IPS-18c (cell line): ENCODE results near the gene CFAP74.
A peak's percentile ranks its signal among the peaks of the same experiment; 100 is the strongest.

Source experiments
- H3K4me3 ChIP-seq: 2 replicates; pipeline ENCODE4 v1.7.0; 2013; ENCODE audit warnings: low read depth, mild to moderate bottlenecking, low read length, moderate library complexity; ENCODE audit not compliant: insufficient read depth
- H3K9me3 ChIP-seq: one replicate; pipeline ENCODE4 v1.6.1; 2013; ENCODE audit warnings: mild to moderate bottlenecking, low read length, moderate library complexity; ENCODE audit not compliant: control insufficient read depth, insufficient read depth

Gene CFAP74

DNA sequence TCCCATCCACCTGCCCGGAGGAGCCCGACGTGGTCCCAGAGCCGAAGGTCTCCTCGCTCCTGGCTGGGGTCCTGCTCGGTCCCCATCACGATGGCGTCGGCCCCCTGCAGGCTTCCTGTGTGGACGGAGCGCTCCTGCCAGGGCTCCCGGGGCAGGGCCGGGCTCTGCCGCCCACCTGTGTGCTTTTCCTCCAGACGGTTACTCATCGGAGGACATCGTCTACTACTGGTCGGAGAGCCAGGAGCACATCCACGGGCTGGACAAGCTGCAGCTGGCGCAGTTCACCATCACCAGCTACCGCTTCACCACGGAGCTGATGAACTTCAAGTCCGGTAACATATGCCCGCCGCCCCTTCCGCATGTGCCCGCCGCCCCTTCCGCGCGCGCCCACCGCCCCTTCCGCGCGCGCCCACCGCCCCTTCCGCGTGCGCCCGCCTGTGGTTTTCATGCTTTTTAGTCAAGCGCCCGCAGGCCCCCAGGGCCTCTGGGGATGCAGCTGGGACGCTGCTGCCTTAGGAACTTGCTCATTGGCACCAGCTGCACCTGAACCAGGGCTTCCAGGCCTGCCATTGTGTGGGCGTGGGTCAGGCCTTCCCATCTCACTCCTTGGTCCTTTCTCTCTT lies 24.5 kb upstream of the CFAP74 start:
- Histone ChIP-seq H3K4me3 (no peak overlapping the region), H3K9me3 (no peaks in the 10 kb centered on the region)

DNA sequence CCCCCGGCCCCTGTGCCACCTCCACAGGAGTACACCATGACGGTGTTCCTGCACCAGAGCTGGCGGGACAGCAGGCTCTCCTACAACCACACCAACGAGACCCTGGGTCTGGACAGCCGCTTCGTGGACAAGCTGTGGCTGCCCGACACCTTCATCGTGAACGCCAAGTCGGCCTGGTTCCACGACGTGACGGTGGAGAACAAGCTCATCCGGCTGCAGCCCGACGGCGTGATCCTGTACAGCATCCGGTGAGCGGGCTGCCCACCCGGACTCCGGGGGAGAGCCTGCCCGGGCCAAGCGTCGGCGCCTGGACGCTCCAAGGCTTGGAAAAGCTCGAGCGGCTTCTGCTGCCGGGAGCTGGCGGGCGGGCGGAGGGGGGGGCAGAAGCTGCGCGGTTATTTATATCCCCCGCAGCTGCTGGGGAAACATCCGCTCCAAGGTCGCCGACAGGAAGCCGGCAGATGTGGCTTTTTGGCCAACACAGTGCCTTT lies 21.9 kb upstream of the CFAP74 start:
- no peaks in the 10 kb centered on the region for H3K9me3 ChIP-seq
- no peak overlapping the region for H3K4me3 ChIP-seq

DNA sequence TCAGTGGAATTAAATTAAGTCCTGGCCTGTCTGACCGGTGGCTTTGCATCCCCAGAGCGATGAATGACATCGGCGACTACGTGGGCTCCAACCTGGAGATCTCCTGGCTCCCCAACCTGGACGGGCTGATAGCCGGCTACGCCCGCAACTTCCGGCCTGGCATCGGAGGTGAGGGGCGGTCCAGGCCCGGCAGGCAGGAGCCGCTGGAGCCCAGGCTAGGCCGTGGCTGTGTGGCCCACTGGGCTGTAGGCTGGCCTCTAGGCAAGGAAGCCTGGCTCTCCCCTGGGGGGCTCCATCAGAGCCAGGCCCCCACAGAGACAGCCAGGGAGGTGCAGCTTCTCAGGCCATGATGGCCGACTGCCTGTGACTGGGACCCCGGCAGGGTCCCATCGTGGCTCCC lies 21.3 kb upstream of the CFAP74 start:
- Histone ChIP-seq H3K4me3 (no peak overlapping the region), H3K9me3 (peaks cover 1% of the 10 kb centered on the region)

DNA sequence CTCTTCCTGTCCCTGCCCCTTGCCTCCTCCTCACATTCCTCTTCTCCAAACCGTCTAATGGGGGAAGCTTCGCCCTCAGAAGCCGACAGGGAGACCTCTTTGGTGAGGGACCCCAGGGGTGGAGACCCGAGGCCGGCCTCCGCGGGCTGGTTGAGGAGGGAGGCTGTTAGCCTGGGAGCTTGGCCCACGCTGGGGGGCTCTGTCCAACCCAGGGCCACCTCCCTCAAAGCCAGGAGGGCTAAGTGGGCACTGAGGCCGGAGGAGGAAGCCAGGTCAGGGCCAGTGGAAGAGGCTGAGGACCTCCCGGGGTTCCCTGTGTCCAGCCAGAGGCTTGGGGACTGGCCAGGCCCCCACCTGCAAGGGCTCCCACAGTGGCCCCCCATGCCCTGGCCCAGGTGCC lies 20.9 kb upstream of the CFAP74 start:
- peaks cover 2% of the 10 kb centered on the region for H3K9me3 ChIP-seq
- no peak overlapping the region for H3K4me3 ChIP-seq

DNA sequence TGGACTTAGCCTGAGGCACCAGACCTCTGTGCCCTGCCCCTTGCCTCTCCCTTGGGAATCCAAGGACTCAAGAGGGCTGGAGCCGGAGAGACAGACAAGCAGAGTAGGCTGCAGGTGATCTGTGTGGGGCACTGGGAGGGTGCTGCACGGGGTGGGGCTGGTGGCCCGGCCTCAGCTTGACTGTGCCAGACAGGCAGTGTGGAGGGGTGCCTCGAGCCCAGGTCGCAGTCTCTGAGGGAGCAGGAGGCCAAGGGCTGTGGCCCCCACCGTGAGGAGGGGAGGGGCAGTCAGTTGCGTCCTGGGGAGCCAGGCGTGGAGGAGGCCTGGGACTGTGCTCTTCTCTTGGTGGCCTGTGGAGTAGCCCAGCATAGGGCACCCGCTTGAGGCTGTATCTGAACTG lies 19.6 kb upstream of the CFAP74 start:
- H3K9me3 ChIP-seq, result peaks cover 2% of the 10 kb centered on the region
- H3K4me3 ChIP-seq, result no peak overlapping the region

DNA sequence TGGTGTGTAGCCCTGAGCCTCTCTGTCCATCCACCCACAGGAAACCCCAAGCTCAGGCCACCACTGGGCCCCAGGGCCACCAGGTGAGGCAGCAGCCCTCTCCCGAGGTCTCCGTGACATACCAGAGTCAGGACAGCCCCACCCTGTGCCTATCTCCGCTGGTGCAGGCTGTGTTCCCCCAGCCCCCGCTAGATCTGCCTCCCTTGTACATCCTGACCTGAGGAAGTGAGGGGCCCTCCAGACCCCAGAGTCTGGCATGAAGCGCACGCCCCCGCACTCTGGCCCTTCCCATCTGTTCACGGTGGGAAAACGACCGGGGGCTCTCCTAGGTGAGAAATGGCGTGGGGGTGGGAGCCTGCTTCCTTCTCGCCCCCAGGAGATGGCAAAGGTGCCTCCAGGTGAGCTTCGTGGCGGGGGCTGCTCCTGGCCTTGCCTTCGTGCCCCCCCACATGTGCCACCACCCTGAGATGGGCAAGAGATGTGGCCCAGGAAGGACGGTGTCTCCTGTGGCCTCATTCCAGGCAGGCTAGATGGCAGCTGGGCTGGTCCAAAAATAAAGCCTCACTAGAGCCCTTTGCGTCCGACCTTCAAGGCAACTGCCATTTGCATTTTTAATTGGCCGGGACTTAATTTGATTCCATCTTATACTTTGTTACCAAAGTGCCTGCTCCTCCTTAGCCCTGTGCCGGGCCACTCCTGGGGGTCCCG lies 18.6 kb upstream of the CFAP74 start:
- no peak overlapping the region for H3K4me3 ChIP-seq
- peaks cover 2% of the 10 kb centered on the region for H3K9me3 ChIP-seq

DNA sequence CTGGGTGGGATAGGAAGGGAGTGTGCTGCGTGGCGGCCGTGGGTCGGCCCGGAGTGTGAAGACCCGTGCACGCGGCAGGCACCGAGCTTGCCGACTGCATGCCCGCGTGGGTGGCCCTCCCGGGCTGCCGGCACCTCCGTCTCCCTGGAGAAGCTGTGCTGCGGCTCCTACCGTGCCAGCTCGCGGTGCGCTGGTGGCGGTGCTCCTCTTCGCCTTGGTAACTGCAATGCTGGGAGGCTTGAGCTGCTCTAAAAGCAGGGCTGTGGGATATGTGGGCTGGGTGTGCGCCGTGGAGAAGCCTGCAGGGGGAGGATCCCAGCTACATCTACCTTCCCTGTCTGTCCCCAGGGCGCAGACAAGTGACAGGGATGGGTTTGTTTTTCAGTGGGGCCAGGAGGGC lies 18.0 kb upstream of the CFAP74 start:
- Histone ChIP-seq H3K9me3 (peaks cover 4% of the 10 kb centered on the region), H3K4me3 (no peak overlapping the region)

DNA sequence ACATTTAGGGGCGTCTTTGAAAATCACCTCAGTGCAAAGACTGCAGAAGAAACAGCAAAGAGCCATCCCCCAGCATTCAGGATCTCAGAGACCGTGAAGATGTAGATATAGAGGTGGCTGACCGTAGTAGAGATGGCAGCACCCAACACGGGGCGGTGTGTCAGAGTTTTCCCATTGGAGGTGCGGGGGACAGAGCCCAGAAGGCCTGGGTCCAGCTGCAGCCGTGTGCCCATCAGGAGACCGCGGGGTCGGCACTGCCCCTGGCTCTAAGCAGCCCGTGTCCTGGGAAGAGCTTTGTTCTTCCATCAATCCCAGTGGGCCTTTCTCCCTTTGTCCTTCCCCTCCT lies 16.7 kb upstream of the CFAP74 start:
- H3K4me3 ChIP-seq, result no peak overlapping the region
- peaks cover 6% of the 10 kb centered on the region for H3K9me3 ChIP-seq

DNA sequence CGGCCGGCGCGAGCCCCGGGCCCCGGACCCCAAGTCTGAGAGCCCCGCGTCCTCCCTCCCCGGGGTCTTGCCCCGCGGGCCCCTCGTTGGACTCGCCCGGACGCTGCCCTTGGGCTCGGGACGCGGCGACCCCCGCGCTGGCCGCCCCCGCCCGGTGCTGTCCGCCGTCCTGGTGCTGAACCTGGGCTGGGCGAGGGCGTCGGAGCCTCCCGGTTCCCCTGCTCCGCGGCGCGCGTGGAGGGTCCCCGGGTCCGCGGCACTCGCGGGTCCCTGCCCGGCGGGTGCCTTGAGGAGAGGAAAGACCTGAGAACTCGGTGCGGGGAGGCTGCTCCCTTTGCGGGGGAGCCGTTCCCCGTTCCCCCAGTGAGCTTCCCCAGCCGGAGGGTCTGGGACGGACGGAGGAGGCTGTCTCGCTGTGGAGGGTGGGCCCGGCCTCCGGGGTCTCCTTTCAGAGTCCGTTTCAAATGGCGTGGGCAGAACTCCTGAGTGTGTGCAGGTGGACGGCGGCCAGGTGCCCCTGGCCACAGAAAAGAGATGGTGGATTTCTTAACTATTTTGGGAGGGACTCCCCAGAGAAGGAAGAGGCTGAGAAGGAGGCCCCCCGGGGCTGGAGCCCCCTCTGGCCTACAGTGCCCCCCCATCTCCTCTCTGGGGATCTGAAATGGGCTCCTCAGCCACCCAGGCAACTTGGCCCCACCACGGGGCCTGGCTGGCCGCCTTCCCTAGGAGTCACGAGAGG lies 16.2 kb upstream of the CFAP74 start:
- Histone ChIP-seq H3K9me3 (peaks cover 6% of the 10 kb centered on the region), H3K4me3 (peak overlapping the region; percentile 40)

DNA sequence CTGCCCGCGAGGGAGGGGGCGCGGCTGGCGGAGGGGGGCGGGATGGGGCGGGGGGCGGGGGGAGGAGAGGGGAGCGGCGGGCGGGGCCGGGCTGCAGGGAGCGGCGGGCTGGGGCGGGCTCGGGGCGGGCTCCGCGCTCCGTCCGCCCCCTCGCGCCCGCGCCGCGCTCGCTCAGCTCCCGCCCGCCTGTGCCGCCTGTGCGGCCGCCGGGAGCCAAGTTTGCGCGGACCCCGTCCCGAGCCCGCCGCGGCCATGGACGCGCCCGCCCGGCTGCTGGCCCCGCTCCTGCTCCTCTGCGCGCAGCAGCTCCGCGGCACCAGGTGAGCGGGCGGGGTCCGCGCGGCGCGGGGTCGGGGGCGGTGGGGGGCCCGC lies 15.6 kb upstream of the CFAP74 start, which contains the start of gene GABRD:
Gene GABRD (plus strand): TSS at position 174 of the 372 bp plus-strand sequence. CDS start 79 bp downstream, at position 253.
- H3K4me3 ChIP-seq, result peak within 1 kb of the TSS; percentile 40
- H3K9me3 ChIP-seq, result peaks cover 6% of the 10 kb centered on the region

DNA sequence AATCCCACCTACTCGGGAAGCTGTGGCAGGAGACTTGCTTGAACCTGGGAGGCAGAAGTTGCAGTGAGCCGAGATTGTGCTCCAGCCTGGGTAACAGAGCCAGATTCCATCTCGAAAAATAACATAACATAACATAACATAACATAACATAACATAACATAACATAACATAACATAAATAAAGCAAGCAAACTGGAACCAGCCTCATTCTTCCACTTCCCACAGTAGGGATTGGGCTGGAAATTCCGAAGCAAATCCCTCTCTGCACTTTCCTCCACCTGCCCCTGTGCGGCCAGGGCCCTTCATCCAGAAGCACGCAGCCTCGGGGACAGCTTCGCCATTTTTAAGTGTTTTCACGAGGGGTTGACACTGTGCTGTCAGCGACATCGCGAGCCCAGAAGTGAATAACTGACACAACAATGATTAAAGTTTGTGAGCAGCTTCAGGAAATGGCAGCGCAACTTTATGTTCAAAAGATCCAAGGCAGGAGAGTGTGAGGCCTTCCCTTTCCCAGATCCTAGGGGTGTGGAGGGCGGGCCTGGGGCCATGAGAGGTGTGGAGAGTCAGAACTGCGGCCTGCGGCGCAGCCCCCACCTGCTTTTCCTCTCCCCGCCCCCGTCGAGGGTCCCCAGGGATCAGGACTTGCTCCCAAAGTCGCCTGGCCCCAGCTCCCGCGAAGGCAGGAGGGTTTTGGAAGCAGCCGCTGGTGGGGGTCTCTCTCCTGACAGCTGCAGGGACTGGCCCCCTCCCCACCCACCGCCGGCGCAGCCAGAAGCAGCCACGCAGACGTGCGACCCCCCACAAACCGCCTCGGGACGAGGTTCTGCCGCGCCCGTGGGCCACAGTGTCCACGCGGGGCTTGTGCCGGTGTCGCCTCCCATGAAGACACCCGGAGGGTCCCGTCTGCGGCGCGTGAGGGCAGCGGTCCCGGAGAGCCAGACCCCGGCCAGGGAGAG lies 14.9 kb upstream of the CFAP74 start:
- H3K9me3 ChIP-seq, result peaks cover 6% of the 10 kb centered on the region

DNA sequence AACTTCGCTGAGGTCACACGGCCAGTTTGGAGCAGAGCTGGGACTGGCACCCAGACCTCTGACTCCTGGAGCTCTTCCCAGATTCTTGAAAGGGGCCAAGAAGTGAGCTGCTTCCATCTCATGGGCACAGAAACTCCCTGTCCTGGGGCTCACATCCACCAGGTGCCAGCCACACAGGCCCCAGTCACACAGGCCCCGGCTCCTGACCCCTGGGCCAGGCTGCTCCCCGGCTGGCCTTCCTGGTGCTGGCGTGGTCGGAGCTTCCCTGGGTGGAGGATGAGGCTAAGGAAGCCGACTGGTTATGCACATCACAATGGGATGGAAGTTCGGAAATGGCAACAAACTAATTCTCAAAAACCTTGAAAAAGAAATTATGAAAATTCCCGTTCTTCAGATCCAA lies 12.5 kb upstream of the CFAP74 start:
- Histone ChIP-seq H3K9me3 (peaks cover 6% of the 10 kb centered on the region), H3K4me3 (no peak overlapping the region)

More for the DNA sequence above, 14.9 kb upstream of the CFAP74 start:
- peak overlapping the region; percentile 36 for H3K4me3 ChIP-seq

DNA sequence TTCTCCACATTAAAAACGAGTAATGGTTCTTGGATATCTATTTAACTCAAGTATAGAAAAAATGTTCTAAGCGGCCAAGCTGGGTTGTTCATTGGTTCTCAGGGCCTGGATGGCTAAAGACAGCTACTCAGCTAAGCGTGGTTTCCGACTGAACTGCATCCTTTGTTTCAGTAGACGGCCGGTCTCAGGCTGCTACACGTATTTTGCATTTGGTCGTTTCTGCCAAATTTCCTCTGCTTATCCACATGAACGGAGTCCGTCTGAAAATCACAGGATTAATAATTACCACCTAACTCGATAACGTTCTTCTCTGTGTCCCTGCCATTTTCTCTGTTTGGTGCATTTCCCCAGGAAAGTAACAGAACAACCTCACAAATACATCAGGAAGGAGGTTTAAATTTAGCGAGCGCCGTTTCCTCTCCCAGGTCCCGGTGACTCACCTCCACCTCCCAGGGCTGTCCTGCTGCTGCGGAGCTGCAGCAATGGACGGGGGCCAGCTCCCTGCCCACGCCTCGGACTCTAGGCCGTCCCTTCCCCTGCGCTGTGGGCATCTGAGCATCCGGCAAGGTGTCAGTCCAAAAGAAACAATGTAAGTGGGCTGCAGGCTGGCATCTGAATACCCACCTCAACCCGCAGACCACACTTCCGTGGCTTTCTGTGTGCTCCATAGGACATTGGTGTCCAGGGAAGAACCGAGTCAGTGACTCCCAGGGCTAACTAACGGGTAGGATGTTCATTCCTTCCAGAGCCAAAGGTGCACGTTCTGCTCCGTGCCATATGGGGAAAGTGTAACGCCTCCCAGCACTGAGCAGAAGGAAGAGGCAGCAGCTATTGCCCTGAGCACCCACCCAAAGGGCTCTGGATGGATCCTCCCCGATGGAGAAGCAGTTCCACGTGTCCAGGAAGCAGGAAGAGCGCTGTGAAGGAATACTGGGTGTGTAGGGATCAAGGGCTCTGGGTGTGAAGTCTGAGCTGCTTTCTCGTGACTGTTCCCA lies 11.5 kb upstream of the CFAP74 start:
- no peak overlapping the region for H3K4me3 ChIP-seq
- H3K9me3 ChIP-seq, result peaks cover 6% of the 10 kb centered on the region

DNA sequence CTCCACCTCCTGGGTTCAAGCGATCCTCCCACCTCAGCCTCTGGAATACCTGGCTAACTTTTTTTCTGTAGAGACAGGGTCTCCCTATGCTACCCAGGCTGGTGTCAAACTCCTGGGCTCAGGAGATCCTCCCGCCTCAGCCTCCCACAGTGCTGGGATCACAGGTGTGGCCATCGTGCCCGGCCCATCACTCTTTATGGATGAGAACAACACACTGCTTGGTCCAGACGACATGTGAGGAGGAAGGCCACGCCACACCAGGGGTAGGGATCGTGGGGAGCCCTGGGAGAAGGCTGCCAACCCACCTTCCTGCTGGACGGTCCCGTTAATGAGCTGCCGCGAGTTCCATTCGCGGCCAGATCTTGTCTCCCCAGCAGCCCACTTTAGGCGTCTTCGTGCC lies 10.6 kb upstream of the CFAP74 start:
- Histone ChIP-seq H3K4me3 (no peak overlapping the region), H3K9me3 (peaks cover 4% of the 10 kb centered on the region)

DNA sequence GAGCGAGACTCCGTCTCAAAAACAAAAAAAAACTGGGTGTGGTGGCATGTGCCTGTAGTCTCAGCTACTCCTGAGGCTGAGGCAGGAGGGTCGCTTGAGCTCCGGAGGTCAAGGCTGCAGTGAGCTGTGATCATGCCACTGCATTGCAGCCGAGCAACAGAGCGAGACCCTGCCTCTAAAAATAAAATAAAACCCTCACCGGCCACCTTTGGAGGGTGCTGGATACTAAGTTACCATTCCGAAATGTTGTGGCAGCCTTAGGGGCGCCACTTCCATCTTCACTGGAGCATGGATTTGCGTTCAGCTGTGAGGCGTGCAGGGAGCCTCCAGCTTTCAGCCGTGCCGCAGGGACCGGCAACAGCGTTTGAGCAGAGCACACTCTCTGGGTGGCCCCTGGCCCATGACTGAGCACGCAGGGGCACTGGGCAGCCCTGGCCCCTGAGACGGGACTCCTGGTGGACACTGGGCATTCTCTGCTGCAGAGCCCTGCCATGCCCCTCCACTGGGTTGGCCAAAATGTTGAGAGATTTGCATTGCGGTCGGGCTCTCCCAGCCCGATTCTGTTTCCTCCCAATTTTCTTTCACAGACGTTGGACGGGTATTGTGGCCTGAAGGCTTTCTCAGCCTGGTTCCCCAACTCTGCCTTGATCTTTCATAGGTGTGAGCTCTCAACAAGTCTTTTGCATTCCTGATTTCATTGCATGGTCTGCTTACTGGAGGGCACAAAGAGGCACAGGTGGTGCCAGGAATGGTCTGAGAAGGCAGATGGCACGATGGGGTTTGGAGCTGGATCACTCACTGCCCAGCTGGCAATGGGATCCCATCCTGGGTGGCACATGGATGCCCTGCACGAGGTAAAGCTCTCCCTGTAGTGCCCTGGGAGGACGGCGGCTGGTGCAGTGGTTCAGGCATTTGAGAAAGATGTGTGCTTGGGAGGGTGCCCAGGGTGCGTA lies 5.8 kb upstream of the CFAP74 start:
- Histone ChIP-seq H3K9me3 (no peaks in the 10 kb centered on the region), H3K4me3 (no peak overlapping the region)
